CD4-positive, alpha-beta memory T cell (primary cell): ENCODE results near the gene PTRHD1. TPM values are rescaled to one million over a fixed set of nuclear protein-coding genes. Genes with fewer than 3 reads are reported as not detected.
"Not testable (repeated sequence)": the region's sequence is repeated elsewhere in the genome, so short reads cannot be mapped to it uniquely, and the experiment has no call there.

Source experiments
- CTCF ChIA-PET: fragments of 350-600 bp; sonication (Branson Sonifier 250); formaldehyde crosslinking; loops from one replicate; lab custom pipeline; 2021; ENCODE audit warnings: inconsistent platforms; ENCODE audit not compliant: partially characterized antibody; lab: Charles Lee
- POLR2A ChIA-PET: fragments of 350-600 bp; sonication (Branson Sonifier 250); formaldehyde crosslinking; loops from one replicate; lab custom pipeline; 2021; ENCODE audit not compliant: partially characterized antibody; lab: Charles Lee
- DNase-seq, 5 donors: peaks; one replicate each; pipeline versions ENCODE4 v3.0.0 to v3.0.0-alpha.2; 2020 to 2022; ENCODE audit warnings: mixed read lengths in 1 of 5
- H3K27ac ChIP-seq: one replicate; pipeline ENCODE4 v1.7.0; 2013; ENCODE audit warnings: low read depth, low read length
- H3K27me3 ChIP-seq: 2 replicates; pipeline ENCODE4 v1.7.0; 2013; ENCODE audit warnings: mild to moderate bottlenecking, low read length, moderate library complexity; ENCODE audit not compliant: insufficient read depth
- H3K36me3 ChIP-seq: 2 replicates; pipeline ENCODE4 v1.7.0; 2013; ENCODE audit warnings: mild to moderate bottlenecking, low read length, moderate library complexity; ENCODE audit not compliant: insufficient read depth
- H3K4me1 ChIP-seq: 2 replicates; pipeline ENCODE4 v1.7.0; 2013; ENCODE audit warnings: mild to moderate bottlenecking, low read length, moderate library complexity; ENCODE audit not compliant: insufficient read depth
- H3K4me3 ChIP-seq, 2 donors: one replicate each; pipeline ENCODE4 v1.7.0; 2013; ENCODE audit warnings: low read length in 2 of 2, mild to moderate bottlenecking in 1 of 2
- H3K9me3 ChIP-seq, 2 donors: one replicate each; pipeline ENCODE4 v1.7.0; 2013; ENCODE audit warnings: low read length in 2 of 2, control low read depth in 1 of 2; ENCODE audit not compliant: control insufficient read depth in 1 of 2
- H3K27ac Mint-ChIP-seq, 7 donors: one replicate each; pipeline ENCODE4 v1.8.0; 2020 to 2021; ENCODE audit warnings: mixed read lengths in 7 of 7, mild to moderate bottlenecking in 6 of 7, inconsistent platforms in 3 of 7, moderate library complexity in 3 of 7
- H3K27me3 Mint-ChIP-seq, 2 donors: one replicate each; pipeline ENCODE4 v1.8.0; 2020 to 2021; ENCODE audit warnings: mixed read lengths in 2 of 2
- H3K36me3 Mint-ChIP-seq, 2 donors: one replicate each; pipeline ENCODE4 v1.8.0; 2020 to 2021; ENCODE audit warnings: mixed read lengths in 2 of 2, inconsistent platforms in 1 of 2, mild to moderate bottlenecking in 1 of 2
- H3K4me1 Mint-ChIP-seq, 4 donors: one replicate each; pipeline ENCODE4 v1.8.0; 2020 to 2021; ENCODE audit warnings: mixed read lengths in 4 of 4, mild to moderate bottlenecking in 1 of 4
- H3K4me3 Mint-ChIP-seq, 8 donors: one replicate each; pipeline ENCODE4 v1.8.0; 2020 to 2021; ENCODE audit warnings: mixed read lengths in 8 of 8, mild to moderate bottlenecking in 7 of 8, moderate library complexity in 6 of 8, inconsistent platforms in 3 of 8
- H3K9me3 Mint-ChIP-seq, 8 donors: one replicate each; pipeline ENCODE4 v1.8.0; 2020 to 2021; ENCODE audit warnings: mixed read lengths in 8 of 8, mild to moderate bottlenecking in 5 of 8, inconsistent platforms in 3 of 8, moderate library complexity in 1 of 8
- intact Hi-C: fragments of 100-400 bp; cut with micrococcal nuclease; formaldehyde crosslinking; loops from one replicate; pipeline ENCODE4 v1.15.1; 2023
- polyA plus RNA-seq, 2 donors: library from polyadenylated mRNA; unstranded; fragments of 300-500 nt; fragmentation: Illumina TruSeq; gene quantifications; one replicate each; pipeline ENCODE4 v1.2.3, GENCODE V29; 2021
- total RNA-seq, 2 experiments: library from RNA; stranded (reverse); gene quantifications; one replicate each; pipeline ENCODE4 v1.2.3, GENCODE V29; 2021

The PTRHD1 gene
- total and polyA plus RNA-seq, 4 experiments from 2014 or later, result 12.0 to 52.1 (median 30.7) TPM

DNA sequence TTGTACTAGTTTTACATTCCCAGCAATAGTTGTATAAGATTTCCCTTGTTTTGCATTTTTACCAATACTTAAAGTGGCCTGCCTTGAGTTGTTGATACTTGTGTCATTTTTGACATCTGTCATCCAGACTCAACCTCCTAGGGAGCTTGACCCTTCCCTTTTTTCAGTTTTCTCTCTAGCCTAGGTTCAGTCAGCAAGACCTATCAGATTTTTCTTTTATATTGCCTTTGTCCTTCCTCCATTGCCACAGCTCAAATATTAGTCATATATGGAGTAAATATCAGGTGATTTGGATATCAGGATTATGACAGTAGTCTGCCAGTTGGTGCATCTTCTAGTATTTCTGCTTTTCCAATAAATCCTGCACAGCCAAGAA is 13.5 kb upstream of the PTRHD1 start:
- Mint-ChIP-seq H3K36me3 (peaks cover 10 to 33% of the 10 kb centered on the region in 2 donors), H3K27ac (peak overlapping the region in 1 of 7 donors; percentile 31), H3K27me3 (no peaks in the 10 kb centered on the region), H3K4me3 (peak overlapping the region in 1 of 8 donors; percentile 8), H3K4me1 (peaks cover 13 to 21% (median 20%) of the 10 kb centered on the region in 4 donors), H3K9me3 (peaks cover 0 to 8% (median 3%) of the 10 kb centered on the region in 8 donors)
- no peak for DNase-seq
- H3K36me3 ChIP-seq, result no peaks in the 10 kb centered on the region
- H3K4me1 ChIP-seq, result peaks cover 16% of the 10 kb centered on the region
- intact Hi-C loops, result no loop called here
- CTCF ChIA-PET, result no interaction called here
- no peaks in the 10 kb centered on the region for H3K27me3 ChIP-seq
- POLR2A ChIA-PET, result no interaction called here
- H3K27ac ChIP-seq, result no peak overlapping the region
- H3K4me3 ChIP-seq, result no peak overlapping the region
- H3K9me3 ChIP-seq, result no peaks in the 10 kb centered on the region

DNA sequence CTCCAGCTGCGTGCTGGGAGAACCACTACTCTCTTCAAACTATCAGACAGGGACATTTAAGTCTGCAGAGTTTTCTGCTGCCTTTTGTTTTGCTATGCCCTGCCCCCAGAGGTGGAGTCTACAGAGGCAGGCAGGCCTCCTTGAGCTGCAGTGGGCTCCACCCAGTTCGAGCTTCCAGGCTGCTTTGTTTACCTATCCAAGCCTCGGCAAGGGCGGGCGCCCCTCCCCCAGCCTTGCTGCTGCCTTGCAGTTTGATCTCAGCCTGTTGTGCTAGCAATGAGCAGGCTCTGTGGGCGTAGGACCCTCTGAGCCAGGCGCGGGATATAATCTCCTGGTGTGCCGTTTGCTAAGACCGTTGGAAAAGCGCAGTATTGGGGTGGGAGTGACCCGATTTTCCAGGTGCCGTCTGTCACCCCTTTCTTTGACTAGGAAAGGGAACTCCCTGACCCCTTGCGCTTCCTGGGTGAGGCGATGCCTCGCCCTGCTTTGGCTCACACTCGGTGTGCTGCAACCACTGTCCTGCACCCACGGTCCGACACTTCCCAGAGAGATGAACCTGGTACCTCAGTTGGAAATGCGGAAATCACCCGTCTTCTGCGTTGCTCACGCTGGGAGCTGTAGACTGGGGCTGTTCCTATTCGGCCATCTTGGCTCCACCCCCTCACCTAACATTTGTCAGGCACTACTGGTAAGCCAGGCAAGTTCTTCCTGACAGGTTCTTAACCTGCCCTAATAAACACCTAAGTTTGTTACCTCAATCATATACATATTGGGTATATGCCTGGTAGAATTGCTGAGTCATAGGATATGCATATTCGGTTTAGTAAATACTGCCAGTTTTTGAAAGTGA is 12.8 kb upstream of the PTRHD1 start:
- POLR2A ChIA-PET, H3K27me3 Mint-ChIP-seq, H3K9me3 Mint-ChIP-seq, H3K4me3 ChIP-seq, H3K4me3 Mint-ChIP-seq, DNase-seq, CTCF ChIA-PET, H3K36me3 ChIP-seq, H3K27ac ChIP-seq, H3K27ac Mint-ChIP-seq, H3K9me3 ChIP-seq, H3K27me3 ChIP-seq, intact Hi-C loops: not testable (repeated sequence)
- peaks cover 13 to 21% (median 20%) of the 10 kb centered on the region in 4 donors for H3K4me1 Mint-ChIP-seq
- H3K4me1 ChIP-seq, result peaks cover 16% of the 10 kb centered on the region
- H3K36me3 Mint-ChIP-seq, result peaks cover 10 to 33% of the 10 kb centered on the region in 2 donors

DNA sequence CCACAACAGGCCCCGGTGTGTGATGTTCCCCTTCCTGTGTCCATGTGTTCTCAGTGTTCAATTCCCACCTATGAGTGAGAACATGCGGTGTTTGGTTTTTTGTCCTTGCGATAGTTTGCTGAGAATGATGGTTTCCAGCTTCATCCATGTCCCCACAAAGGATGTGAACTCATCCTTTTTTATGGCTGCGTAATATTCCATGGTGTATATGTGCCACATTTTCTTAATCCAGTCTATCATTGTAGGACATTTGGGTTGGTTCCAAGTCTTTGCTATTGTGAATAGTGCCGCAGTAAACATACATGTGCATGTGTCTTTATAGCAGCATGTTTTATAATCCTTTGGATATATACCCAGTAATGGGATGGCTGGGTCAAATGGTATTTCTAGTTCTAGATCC is 7.3 kb upstream of the PTRHD1 start:
- H3K27me3 Mint-ChIP-seq, H3K27ac Mint-ChIP-seq, H3K36me3 ChIP-seq, H3K9me3 Mint-ChIP-seq, H3K27ac ChIP-seq, H3K4me1 ChIP-seq, CTCF ChIA-PET, POLR2A ChIA-PET, H3K4me1 Mint-ChIP-seq, H3K27me3 ChIP-seq, H3K4me3 ChIP-seq, intact Hi-C loops, H3K9me3 ChIP-seq, H3K4me3 Mint-ChIP-seq, DNase-seq: not testable (repeated sequence)
- H3K36me3 Mint-ChIP-seq, result peaks cover 10 to 37% of the 10 kb centered on the region in 2 donors

DNA sequence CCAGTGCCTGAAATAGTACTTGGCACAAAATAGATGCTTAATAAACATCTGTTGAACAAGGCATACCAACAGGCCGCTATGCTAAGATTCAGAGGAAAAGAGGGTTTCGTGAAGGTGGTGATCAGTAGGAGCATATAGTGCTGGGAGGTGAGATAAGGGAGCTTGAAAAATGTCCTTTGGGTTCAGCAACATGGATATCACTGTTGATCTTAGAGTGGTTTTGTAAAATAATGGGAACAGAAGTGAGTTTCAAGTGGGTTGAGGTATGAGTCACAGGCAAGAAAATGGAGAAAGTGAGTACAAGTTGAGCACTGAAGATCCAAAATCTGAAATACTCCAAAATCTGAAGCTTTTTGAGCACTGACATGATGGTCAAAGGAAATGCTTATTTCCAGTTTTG is 4.5 kb upstream of the PTRHD1 start:
- peak overlapping the region in 2 of 7 donors; percentile 3 to 65 for H3K27ac Mint-ChIP-seq
- peaks cover 14 to 21% of the 10 kb centered on the region in 2 donors for H3K36me3 Mint-ChIP-seq
- CTCF ChIA-PET, result interaction anchor here (0.9 to 1.0 kb wide), 2 partner anchors 30 to 388 kb away, joined by 3 to 5 read pairs; no protein-coding TSS in a partner anchor
- no peaks in the 10 kb centered on the region for H3K27me3 Mint-ChIP-seq
- H3K4me3 Mint-ChIP-seq, result no peak overlapping the region
- Histone ChIP-seq H3K27ac (no peak overlapping the region), H3K27me3 (no peaks in the 10 kb centered on the region), H3K9me3 (no peaks in the 10 kb centered on the region), H3K4me3 (no peak overlapping the region), H3K4me1 (peaks cover 8% of the 10 kb centered on the region), H3K36me3 (no peaks in the 10 kb centered on the region)
- POLR2A ChIA-PET, result interaction anchor here (1.2 kb wide), 1 partner anchor 41 kb away, joined by 3 read pairs; no protein-coding TSS in a partner anchor
- peaks cover 7 to 20% (median 14%) of the 10 kb centered on the region in 4 donors for H3K4me1 Mint-ChIP-seq
- DNase-seq, result no peak
- peaks cover 0 to 2% (median 0%) of the 10 kb centered on the region in 8 donors for H3K9me3 Mint-ChIP-seq
- intact Hi-C loops, result no loop called here

DNA sequence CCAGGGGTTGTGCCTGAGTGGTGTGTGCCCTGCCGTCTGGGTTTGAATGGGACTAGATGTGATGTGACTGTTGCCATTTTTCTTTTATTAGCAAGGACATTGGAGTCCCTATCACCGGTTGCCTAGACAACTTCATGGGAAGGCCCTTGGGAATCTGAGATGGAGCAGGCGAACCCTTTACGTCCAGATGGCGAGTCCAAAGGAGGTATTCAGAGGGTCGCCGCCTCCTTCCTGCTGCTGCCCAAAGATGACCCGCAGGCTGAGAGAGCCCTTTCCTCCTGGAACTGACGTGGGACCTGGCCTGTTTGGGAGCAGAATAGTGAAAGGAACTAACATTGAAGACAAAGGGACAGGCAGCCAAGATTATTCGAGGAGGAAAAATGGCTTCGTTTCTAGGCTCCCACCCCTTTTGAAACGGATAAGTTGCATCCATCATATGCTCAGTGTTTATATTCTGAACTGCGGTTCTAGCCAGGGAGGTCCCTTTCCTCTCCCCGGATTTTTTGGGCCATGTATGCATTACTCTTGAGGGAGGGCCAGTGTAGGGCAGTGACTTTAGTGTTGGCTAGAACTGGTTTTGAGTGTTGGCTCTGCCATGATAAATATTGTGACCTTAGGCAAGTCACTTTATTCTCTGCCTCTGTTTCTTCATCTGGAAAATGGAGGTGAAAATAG is 707 bp upstream of the PTRHD1 start:
- H3K9me3 Mint-ChIP-seq, result no peaks in the 10 kb centered on the region
- H3K27ac Mint-ChIP-seq, result peak overlapping the region; percentile 60 to 100 (median 99)
- intact Hi-C loops, result loop anchor here (1.0 to 5.0 kb wide), 5 partner anchors 127 to 717 kb away; partner anchors contain the start of genes ADCY3, DNAJC27, ITSN2 and NCOA1
- peaks cover 17% of the 10 kb centered on the region for H3K4me1 ChIP-seq
- peak overlapping the region; percentile 93 for H3K27ac ChIP-seq
- H3K4me3 ChIP-seq, result peak overlapping the region; percentile 85 to 97
- H3K27me3 Mint-ChIP-seq, result no peaks in the 10 kb centered on the region
- peaks cover 10 to 11% of the 10 kb centered on the region in 2 donors for H3K36me3 Mint-ChIP-seq
- H3K27me3 ChIP-seq, result no peaks in the 10 kb centered on the region
- H3K36me3 ChIP-seq, result no peaks in the 10 kb centered on the region
- ChIA-PET POLR2A (interaction anchor here (0.8 to 2.0 kb wide), 11 partner anchors 15 to 492 kb away, joined by 3 to 20 read pairs (median 6); partner anchors contain the start of genes ITSN2 and NCOA1), CTCF (interaction anchor here (1.0 to 2.0 kb wide), 5 partner anchors 13 to 181 kb away, joined by 3 to 8 read pairs (median 3); no protein-coding TSS in a partner anchor)
- no peaks in the 10 kb centered on the region for H3K9me3 ChIP-seq
- no peak for DNase-seq
- H3K4me1 Mint-ChIP-seq, result peaks cover 10 to 25% (median 19%) of the 10 kb centered on the region in 4 donors
- H3K4me3 Mint-ChIP-seq, result peak overlapping the region; percentile 94 to 99 (median 96)

DNA sequence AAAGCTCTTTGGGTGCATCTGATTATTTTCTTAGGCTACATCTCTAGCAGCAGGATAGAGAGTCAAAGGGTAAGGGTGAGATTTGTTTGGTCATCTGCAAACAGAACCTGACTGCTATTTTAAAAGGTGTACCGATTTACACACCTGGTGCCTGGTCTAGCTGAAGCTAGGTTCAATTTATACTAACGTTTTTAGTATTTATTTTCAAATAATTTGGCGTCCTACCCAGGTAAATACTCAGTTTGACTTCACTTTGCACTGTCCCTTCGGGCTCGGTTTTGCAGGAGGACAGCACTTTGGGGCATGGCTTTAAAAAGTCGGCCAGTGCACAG is 683 bp downstream of the PTRHD1 start:
- POLR2A ChIA-PET, result interaction anchor here (0.7 to 2.0 kb wide), 22 partner anchors 9 to 1553 kb away, joined by 3 to 20 read pairs (median 4); partner anchors contain the start of genes ITSN2, NCOA1, SELENOI and WDCP
- Mint-ChIP-seq H3K27ac (peak overlapping the region; percentile 98 to 100 (median 99)), H3K9me3 (no peaks in the 10 kb centered on the region), H3K4me1 (peaks cover 8 to 25% (median 17%) of the 10 kb centered on the region in 4 donors), H3K27me3 (no peaks in the 10 kb centered on the region), H3K36me3 (peaks cover 8 to 10% of the 10 kb centered on the region in 2 donors), H3K4me3 (peak overlapping the region; percentile 94 to 99 (median 96))
- peak overlapping the region; percentile 93 for H3K27ac ChIP-seq
- H3K4me1 ChIP-seq, result peaks cover 17% of the 10 kb centered on the region
- peak overlapping the region; percentile 85 to 97 for H3K4me3 ChIP-seq
- no peaks in the 10 kb centered on the region for H3K36me3 ChIP-seq
- no peak for DNase-seq
- intact Hi-C loops, result loop anchor here (2.0 to 5.0 kb wide), 4 partner anchors 128 to 716 kb away; partner anchors contain the start of genes ADCY3, ITSN2, NCOA1 and SF3B6
- no peaks in the 10 kb centered on the region for H3K9me3 ChIP-seq
- CTCF ChIA-PET, result interaction anchor here (1.0 to 2.0 kb wide), 5 partner anchors 12 to 180 kb away, joined by 3 to 8 read pairs (median 4); no protein-coding TSS in a partner anchor
- no peaks in the 10 kb centered on the region for H3K27me3 ChIP-seq
